ENCODE results near the gene BLOC1S3.

Gene BLOC1S3, protein sequence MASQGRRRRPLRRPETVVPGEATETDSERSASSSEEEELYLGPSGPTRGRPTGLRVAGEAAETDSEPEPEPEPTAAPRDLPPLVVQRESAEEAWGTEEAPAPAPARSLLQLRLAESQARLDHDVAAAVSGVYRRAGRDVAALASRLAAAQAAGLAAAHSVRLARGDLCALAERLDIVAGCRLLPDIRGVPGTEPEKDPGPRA

DNA sequence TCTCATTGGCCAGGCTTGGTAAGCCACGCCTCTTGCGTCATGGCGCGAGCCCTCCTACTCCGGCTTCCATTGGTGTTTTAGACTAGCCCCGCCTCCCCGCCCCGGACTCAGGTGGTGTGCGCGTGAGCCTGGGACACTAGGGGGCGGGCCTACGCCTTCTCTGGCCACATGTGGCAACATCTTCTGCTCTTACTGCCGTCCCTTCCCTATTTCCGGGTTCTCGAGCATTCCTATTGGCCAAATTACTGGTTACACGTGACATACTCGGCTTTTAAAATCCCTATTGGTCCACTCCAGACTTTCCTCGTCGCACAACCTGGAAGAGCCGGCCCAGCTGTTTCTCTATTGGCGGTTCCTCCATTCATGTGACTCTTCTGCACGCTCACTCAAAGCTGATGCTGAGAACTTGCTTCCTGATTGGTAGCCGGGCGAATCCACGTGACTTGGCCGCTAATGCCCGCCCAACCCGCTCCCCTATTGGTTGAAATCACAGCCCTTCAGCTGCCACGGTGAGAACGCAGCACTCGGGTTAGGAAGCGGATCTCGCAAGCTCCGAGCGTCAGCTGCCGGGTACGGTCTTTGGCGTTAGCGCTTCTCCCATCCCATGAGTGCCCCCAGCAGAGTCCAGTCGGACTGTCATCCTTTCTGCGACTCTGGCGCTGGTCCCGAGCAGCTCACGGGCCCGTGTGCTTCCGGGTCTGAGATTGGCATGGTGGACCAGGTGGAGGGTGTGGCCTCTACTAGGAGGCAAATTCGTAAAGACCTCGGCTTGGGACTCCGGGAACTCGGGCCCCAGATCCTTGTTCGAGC lies at the start of gene BLOC1S3:
Gene BLOC1S3 (plus strand): TSS at position 523 of the 810 bp plus-strand sequence. CDS start 513 bp downstream, outside the sequence.
- H3K36me3 Mint-ChIP-seq (ENCODE audit: low read depth) = peaks cover 11% of the 10 kb centered on the region

DNA sequence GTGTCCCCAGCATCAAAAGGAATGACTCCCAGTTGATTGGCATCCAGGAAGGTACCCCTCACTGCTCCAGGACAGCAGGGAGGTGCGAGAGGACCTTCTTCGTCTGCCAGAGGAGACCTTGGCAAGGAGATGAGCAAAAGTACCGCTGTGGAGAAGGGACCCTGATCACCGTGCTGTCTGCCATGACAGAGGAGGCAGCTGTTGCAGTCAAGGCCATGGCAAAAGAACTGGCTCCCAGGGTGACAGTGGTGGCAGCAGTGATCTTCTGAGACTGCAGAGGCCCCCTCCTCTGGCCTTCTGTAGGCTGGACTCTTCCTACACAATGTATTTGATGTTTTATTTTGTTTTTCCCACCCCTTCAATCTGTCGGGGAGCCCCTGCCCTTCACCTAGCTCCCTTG lies 49.8 kb upstream of the BLOC1S3 start:
- Mint-ChIP-seq H3K4me3 (no peak overlapping the region), H3K27me3 (ENCODE audit: low read depth) (no peaks in the 10 kb centered on the region), H3K36me3 (ENCODE audit: low read depth) (no peaks in the 10 kb centered on the region), H3K9me3 (no peaks in the 10 kb centered on the region), H3K4me1 (ENCODE audit: low read depth) (peaks cover 2% of the 10 kb centered on the region), H3K27ac (no peak overlapping the region)

More for the DNA sequence above, at the start of gene BLOC1S3:
- Mint-ChIP-seq H3K27ac (peak within 1 kb of the TSS; percentile 97), H3K9me3 (no peaks in the 10 kb centered on the region), H3K4me1 (ENCODE audit: low read depth) (peaks cover 27% of the 10 kb centered on the region), H3K27me3 (ENCODE audit: low read depth) (no peaks in the 10 kb centered on the region), H3K4me3 (peak within 1 kb of the TSS; percentile 92)

DNA sequence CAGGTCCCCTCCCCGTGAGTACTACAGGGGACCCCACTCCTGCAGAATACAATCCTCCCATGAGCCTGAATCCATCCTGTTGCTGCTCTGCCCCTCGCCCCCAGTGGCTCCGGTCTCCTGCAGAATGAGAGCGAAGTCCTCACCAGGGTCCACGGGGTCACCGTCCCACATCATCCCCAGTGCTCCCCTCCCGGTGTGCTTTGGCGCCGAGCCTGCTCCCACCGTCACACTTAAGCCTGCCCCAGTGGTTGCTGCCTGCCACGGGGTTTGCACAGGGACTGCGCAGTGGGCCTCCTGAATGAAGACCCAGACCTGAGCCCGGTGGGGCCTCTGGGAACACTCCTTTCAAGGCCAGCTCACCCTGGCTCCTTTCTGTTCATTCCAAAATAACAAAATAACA lies 48.3 kb upstream of the BLOC1S3 start:
- Mint-ChIP-seq H3K4me1 (ENCODE audit: low read depth) (peaks cover 4% of the 10 kb centered on the region), H3K27me3 (ENCODE audit: low read depth) (no peaks in the 10 kb centered on the region), H3K9me3 (no peaks in the 10 kb centered on the region), H3K27ac (no peak overlapping the region), H3K36me3 (ENCODE audit: low read depth) (no peaks in the 10 kb centered on the region), H3K4me3 (no peak overlapping the region)

DNA sequence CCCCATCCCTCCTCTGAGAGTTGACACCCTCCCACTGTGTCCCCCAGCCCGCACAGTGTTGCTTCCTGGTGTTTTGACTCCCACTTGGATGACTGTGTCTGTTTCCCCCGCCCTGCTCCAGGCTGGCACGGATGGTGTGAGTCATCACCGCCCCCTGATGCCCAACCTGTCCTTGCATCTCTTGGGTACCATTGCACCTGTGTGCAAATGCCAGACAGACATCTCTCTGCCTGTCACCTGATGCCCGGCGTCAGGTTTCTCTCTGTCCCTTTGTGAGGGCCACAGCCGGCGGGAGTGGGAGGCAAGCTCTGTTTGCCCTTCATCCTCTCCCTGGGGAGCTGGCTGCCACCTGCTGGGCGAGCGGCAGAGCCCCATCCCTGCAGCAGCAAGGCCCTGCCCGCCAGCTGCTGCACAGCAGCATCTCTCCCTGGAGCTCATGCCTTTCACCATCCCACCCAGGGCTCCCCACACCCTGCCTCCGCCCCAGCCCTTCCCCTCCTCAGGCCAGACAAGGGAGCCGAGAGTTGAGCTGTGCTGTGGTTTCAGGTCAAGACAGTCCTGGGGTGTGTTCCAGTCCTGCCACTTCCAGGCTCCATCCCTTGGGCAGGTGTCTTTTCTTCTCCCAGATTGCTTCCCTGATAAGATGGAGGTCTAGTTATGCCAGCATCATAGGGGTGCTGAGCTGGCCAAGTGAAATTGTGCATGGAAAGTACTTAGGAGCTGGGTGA lies 47.5 kb upstream of the BLOC1S3 start:
- Mint-ChIP-seq H3K27me3 (ENCODE audit: low read depth) (no peaks in the 10 kb centered on the region), H3K9me3 (no peaks in the 10 kb centered on the region), H3K4me3 (no peak overlapping the region), H3K4me1 (ENCODE audit: low read depth) (peaks cover 2% of the 10 kb centered on the region), H3K27ac (no peak overlapping the region), H3K36me3 (ENCODE audit: low read depth) (no peaks in the 10 kb centered on the region)

DNA sequence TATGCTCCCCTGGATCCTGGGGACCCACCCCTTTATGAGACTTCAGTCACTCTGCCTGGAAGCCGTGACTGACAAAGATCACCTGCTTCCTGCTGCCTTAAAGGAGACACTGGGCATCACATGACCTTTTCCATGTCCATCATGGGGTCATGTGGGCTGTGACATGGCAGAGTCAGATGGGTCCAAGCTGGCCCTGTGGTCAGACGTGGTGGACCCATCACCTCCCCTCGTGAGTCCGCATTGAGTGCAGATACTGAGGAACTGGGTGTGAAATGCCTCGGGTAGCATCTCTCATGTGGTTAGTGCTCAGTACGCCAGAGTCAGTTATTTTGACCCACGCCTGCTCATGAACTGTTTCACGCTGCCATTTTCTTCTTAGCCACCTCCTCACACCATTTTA lies 44.9 kb upstream of the BLOC1S3 start:
- H3K9me3 Mint-ChIP-seq = no peaks in the 10 kb centered on the region
- no peaks in the 10 kb centered on the region for H3K36me3 Mint-ChIP-seq (ENCODE audit: low read depth)
- no peaks in the 10 kb centered on the region for H3K27me3 Mint-ChIP-seq (ENCODE audit: low read depth)
- H3K27ac Mint-ChIP-seq = no peak overlapping the region
- H3K4me1 Mint-ChIP-seq (ENCODE audit: low read depth) = peaks cover 8% of the 10 kb centered on the region
- no peak overlapping the region for H3K4me3 Mint-ChIP-seq

DNA sequence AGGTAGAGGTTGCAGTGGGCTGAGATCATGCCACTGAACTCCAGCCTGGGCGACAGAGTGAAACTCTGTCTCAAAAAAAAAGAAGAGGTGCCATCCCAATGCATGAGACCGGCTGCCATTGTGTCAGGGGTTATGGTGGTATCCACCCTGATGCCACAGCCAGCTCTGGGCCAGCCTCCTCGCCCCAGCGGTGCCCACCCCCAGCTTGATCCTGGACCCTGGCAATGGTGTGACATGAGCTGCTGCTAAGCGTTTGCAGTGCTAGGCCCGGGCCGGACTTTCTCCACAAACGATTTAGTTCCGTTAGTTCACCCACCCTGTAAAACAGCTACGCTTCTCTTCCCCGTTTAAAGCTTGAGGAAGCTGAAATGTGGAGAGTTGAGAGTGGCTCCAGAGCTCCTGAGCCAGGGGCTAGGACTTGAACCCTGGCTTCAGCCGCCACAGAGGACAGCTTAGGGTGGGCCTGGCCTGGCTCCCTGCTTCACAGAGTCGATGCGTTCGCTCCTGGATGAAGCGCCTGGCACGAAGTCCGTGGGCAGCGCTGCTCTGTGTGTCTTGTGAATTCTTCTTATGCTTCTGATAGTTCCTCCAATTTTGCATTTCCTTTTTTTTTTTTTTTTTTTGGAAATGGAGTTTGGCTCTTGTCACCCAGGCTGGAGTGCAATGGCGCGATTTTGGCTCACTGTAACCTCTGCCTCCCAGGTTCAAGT lies 43.3 kb upstream of the BLOC1S3 start:
- no peaks in the 10 kb centered on the region for H3K27me3 Mint-ChIP-seq (ENCODE audit: low read depth)
- no peak overlapping the region for H3K27ac Mint-ChIP-seq
- no peak overlapping the region for H3K4me3 Mint-ChIP-seq
- H3K4me1 Mint-ChIP-seq (ENCODE audit: low read depth) = peaks cover 8% of the 10 kb centered on the region
- H3K36me3 Mint-ChIP-seq (ENCODE audit: low read depth) = no peaks in the 10 kb centered on the region
- H3K9me3 Mint-ChIP-seq = no peaks in the 10 kb centered on the region

DNA sequence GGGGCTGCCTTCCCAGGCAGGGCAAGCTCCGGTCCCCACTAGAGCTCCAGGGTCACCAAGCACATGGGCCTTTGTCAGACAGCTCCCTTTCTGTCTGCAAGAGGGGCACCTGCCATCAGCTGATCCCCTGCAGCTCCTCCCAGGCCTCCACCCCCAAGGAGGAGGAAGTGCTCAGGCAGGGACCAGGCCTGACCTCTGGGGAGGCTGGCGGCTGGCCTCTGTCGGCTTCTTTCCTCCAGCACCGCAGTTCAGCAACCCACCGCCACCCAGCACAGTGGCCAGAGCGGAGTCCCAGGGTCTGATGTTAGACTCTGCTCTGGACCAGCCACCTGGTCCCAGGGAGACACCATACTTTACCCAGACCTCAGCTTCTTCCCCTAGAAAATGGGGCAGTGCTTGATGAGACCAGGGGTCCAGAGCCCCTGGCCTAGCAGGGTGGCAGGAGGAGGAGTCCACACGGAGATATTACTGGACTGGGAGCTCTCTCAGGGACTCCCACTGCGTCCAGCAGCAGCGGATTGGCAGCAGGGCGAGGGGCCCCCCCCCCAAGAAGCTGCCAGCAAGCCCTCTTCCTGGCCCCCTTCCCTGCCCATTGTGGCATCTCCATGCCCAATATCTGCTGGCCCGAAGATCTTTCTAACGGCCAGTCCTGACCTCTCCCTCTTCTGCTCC lies 41.9 kb upstream of the BLOC1S3 start:
- Mint-ChIP-seq H3K27me3 (ENCODE audit: low read depth) (no peaks in the 10 kb centered on the region), H3K27ac (no peak overlapping the region), H3K36me3 (ENCODE audit: low read depth) (peaks cover 2% of the 10 kb centered on the region), H3K4me1 (ENCODE audit: low read depth) (peaks cover 8% of the 10 kb centered on the region), H3K4me3 (no peak overlapping the region), H3K9me3 (no peaks in the 10 kb centered on the region)

DNA sequence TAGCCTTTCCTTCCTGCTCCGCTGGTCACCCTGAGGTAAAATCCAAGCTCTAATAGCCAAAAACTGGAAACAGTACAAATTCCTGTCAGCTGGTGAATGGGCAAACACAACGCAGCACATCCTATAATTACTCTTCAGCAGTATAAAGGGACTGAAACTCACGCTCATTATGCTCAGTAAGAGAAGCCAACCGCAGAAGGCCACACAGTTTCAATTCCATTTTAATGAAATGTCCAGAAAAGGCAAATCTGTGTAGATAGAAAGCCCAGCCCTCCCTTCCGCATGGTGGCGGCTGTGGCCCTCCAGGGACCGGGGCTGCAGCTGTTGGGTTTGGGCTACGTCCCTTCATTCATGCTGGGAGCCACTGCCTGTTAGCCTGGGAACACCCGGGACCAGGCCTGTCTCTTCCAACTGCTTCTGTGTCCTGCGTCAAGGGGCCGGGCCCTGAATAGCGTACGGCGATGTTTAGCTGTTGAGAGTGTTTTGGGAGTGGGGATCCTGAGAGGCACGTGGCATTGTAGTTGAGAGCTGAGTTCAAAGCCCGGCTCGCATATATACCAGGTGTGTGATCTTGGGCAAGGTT lies 41.3 kb upstream of the BLOC1S3 start:
- Mint-ChIP-seq H3K36me3 (ENCODE audit: low read depth) (peaks cover 2% of the 10 kb centered on the region), H3K4me3 (no peak overlapping the region), H3K9me3 (no peaks in the 10 kb centered on the region), H3K4me1 (ENCODE audit: low read depth) (peaks cover 8% of the 10 kb centered on the region), H3K27ac (no peak overlapping the region), H3K27me3 (ENCODE audit: low read depth) (no peaks in the 10 kb centered on the region)

DNA sequence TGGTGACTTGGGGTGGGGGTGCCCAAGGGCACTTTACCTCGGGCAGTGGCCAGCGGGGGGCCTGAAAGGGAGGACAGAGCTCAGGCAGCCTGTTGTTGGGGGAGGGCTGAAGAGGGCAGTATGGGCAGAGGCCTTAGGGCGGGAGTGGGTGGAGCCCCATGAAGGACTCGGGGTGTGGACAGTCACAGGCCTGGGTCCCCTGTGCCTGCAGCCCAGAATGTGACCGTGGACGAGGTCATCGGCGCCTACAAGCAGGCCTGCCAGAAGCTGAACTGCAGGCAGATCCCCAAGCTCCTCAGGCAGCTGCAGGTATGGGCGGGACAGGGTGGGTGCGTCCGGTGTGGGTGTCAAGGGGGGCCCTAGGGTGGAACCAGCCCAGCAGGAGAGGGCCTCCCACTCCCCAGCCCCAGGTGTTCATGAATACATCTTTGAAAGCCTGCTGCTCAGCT lies 40.3 kb upstream of the BLOC1S3 start:
- no peaks in the 10 kb centered on the region for H3K9me3 Mint-ChIP-seq
- H3K4me3 Mint-ChIP-seq = no peak overlapping the region
- H3K27ac Mint-ChIP-seq = no peak overlapping the region
- H3K4me1 Mint-ChIP-seq (ENCODE audit: low read depth) = peaks cover 8% of the 10 kb centered on the region
- no peaks in the 10 kb centered on the region for H3K27me3 Mint-ChIP-seq (ENCODE audit: low read depth)
- peaks cover 6% of the 10 kb centered on the region for H3K36me3 Mint-ChIP-seq (ENCODE audit: low read depth)

DNA sequence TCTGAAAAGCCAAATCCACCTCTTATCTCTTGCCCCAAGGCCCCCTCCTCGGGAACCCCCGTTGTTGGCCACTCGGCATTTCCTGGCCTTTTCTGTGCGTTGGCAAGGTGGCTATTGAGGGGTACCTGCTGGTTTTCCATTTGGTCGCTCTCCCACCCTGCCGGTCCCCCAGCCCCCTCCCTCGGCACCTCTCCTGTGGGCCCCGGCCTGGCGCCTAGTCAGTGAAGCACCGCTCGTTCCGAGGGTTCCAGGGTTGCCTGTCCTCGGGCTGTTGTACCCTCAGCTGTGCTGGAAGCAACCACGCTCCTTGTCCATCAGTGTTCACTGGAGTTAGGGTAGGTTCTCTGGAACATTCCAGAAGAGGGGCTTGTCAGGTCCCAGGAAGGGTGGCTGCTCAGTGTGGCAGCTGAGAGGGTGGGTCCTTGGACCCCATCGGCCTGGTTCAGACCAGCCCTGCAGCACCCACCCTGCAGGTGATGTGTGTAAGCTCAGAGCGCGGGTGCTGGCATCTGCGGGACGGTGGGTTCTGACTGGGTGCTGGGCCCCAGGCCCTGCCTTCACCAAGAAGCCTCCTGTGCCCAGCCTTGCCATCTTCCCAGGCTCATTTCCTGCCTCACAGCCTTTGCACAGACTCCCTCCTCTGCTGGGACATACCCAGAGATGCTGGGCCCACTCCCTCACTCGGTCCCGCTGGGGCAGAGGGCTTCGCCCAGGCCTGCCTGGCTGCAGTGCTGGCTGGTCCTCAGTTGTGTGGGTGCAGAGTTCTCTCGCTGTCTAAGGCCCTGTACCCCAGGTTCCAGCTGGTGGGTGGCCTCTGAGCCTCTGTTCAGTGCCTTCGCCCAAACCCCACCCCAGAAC lies 39.1 kb upstream of the BLOC1S3 start:
- H3K4me3 Mint-ChIP-seq = no peak overlapping the region
- H3K9me3 Mint-ChIP-seq = no peaks in the 10 kb centered on the region
- peaks cover 6% of the 10 kb centered on the region for H3K4me1 Mint-ChIP-seq (ENCODE audit: low read depth)
- H3K27ac Mint-ChIP-seq = no peak overlapping the region
- H3K36me3 Mint-ChIP-seq (ENCODE audit: low read depth) = peaks cover 6% of the 10 kb centered on the region
- H3K27me3 Mint-ChIP-seq (ENCODE audit: low read depth) = no peaks in the 10 kb centered on the region

DNA sequence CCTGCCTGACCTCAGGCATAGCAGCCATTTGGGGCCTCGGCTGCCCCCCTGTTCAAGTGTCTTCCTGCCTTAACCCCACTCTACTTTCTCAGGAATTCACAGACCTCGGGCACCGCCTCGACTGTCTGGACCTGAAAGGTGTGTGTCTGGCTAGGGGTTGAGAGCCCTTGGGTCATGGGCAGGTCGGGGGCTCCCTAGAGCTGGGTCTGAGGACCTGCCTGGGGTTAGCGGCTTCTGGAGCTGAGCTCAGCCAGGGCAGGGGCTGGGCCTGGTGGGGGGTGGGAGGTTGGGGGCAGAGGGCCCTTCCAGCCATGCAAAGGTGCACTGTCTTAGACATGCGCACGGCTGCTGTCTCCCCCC lies 38.5 kb upstream of the BLOC1S3 start:
- H3K36me3 Mint-ChIP-seq (ENCODE audit: low read depth) = peaks cover 6% of the 10 kb centered on the region
- peaks cover 6% of the 10 kb centered on the region for H3K4me1 Mint-ChIP-seq (ENCODE audit: low read depth)
- H3K27me3 Mint-ChIP-seq (ENCODE audit: low read depth) = no peaks in the 10 kb centered on the region
- no peak overlapping the region for H3K27ac Mint-ChIP-seq
- H3K4me3 Mint-ChIP-seq = no peak overlapping the region
- H3K9me3 Mint-ChIP-seq = no peaks in the 10 kb centered on the region

DNA sequence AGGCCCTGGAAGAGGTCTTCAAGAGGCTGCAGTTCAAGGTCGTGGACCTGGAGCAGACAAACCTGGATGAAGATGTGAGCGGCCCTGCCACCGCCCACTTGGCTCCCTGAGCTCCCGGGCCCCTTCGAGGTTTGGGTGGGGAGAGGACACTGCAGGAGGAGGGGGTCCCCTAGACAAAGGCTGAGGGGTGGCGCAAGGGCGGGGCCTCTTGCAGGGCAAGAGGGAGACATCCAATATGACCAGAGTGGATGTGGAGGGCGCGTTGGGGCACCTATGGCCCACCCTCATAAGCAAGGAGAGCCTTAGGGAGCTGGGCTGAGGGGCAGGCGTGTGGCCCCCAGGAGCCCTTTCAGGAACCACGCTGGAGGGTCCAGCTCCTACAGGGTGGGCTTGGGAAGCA lies 38.1 kb upstream of the BLOC1S3 start:
- no peaks in the 10 kb centered on the region for H3K27me3 Mint-ChIP-seq (ENCODE audit: low read depth)
- no peak overlapping the region for H3K27ac Mint-ChIP-seq
- no peaks in the 10 kb centered on the region for H3K9me3 Mint-ChIP-seq
- peaks cover 6% of the 10 kb centered on the region for H3K36me3 Mint-ChIP-seq (ENCODE audit: low read depth)
- H3K4me3 Mint-ChIP-seq = no peak overlapping the region
- peaks cover 6% of the 10 kb centered on the region for H3K4me1 Mint-ChIP-seq (ENCODE audit: low read depth)
